Measurements from ENCODE around the gene CDH4. TPM values are rescaled to one million over a fixed set of nuclear protein-coding genes. Genes with fewer than 3 reads are reported as not detected.

The CDH4 gene
- total RNA-seq, 1 experiment from 2014 or later, result 5.3 TPM

DNA sequence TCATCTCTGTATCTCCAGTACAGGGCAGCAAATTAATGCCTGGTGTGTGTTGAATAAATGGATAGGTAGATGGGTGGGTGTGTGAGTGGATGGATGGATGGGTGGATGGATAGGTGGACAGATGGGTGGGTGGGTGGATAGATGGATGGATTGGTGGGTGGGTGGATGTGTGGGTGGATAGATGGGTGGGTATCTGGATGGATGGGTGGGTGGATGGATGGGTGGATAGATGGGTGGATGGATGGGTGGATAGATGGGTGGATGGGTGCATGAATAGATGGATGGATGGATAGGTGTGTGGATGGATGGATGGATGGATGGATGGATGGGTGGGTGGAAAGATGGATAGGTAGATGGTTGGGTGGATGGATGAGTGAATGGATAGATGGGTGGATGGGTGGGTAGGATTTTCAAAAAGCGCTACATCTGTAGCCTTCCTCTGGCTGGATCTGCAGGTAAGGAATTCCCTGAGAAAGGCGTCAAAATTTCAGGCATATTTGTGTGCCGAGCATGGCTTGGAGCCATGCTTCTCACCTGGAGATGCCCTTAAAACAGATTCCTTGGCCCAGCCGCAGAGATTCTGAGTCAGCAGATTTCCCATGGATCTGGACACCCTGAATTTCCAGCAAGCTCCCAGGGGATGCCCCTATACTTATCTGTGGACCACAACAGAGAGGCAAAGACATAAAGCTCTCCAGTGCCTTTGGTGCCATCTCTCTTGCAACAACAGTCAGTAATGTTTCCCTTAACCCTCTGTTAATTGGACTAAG is 177.6 kb downstream of the CDH4 start:
- DNase-seq (ENCODE audit: low spot score) (no peak), ATAC-seq (no peak)
- Mint-ChIP-seq H3K4me1 (peaks cover 28% of the 10 kb centered on the region), H3K9me3 (no peaks in the 10 kb centered on the region), H3K4me3 (no peak overlapping the region), H3K27ac (no peak overlapping the region), H3K36me3 (no peaks in the 10 kb centered on the region), H3K27me3 (ENCODE audit: low read depth) (peaks cover 38% of the 10 kb centered on the region)
- POLR2A ChIA-PET, result no interaction called here
- TF ChIP-seq ZNF263 (CRISPR knock-in tag; IDR thresholded peaks at IDR 0.05; ENCODE audit: low read depth), result no peak
- CTCF ChIA-PET, result no interaction called here

GRCh38 chr20:61430228-61430624 is 178.2 kb downstream of the CDH4 start:
- no peak for ATAC-seq
- no peaks in the 10 kb centered on the region for H3K36me3 Mint-ChIP-seq

More at GRCh38 chr20:61430228-61430624, 178.2 kb downstream of the CDH4 start:
- no peak for DNase-seq (ENCODE audit: low spot score)
- Mint-ChIP-seq H3K9me3 (no peaks in the 10 kb centered on the region), H3K4me1 (peaks cover 34% of the 10 kb centered on the region), H3K27me3 (ENCODE audit: low read depth) (peaks cover 38% of the 10 kb centered on the region), H3K27ac (no peak overlapping the region), H3K4me3 (no peak overlapping the region)
- POLR2A ChIA-PET, result no interaction called here
- CTCF ChIA-PET, result no interaction called here
- TF ChIP-seq SMAD4 (CRISPR knock-in tag; IDR thresholded peaks at IDR 0.05) (no peak), MXD4 (CRISPR knock-in tag; IDR thresholded peaks at IDR 0.05; ENCODE audit: borderline replicate concordance) (no peak), NR1H2 (CRISPR knock-in tag; IDR thresholded peaks at IDR 0.05) (no peak), ATF1 (CRISPR knock-in tag; IDR thresholded peaks at IDR 0.05) (no peak), ZNF671 (CRISPR knock-in tag; IDR thresholded peaks at IDR 0.05) (no peak), EMX1 (CRISPR knock-in tag; IDR thresholded peaks at IDR 0.05) (no peak), SOX15 (CRISPR knock-in tag; IDR thresholded peaks at IDR 0.05) (no peak), ZNF423 (CRISPR knock-in tag; IDR thresholded peaks at IDR 0.05) (no peak), FOXP4 (CRISPR knock-in tag; IDR thresholded peaks at IDR 0.05) (no peak), CREM (CRISPR knock-in tag; IDR thresholded peaks at IDR 0.05) (no peak), ZNF512 (CRISPR knock-in tag; IDR thresholded peaks at IDR 0.05; ENCODE audit: borderline replicate concordance) (no peak), CREB1 (CRISPR knock-in tag; IDR thresholded peaks at IDR 0.05) (no peak), ZNF219 (CRISPR knock-in tag; IDR thresholded peaks at IDR 0.05; ENCODE audit: borderline replicate concordance) (no peak), ZBTB43 (CRISPR knock-in tag; IDR thresholded peaks at IDR 0.05) (no peak), JAZF1 (CRISPR knock-in tag; IDR thresholded peaks at IDR 0.05) (no peak), ZNF138 (CRISPR knock-in tag; conservative IDR thresholded peaks at IDR 0.05) (no peak), HMGA2 (CRISPR knock-in tag; IDR thresholded peaks at IDR 0.05) (no peak)
- TF ChIP-seq, protein P1, sequence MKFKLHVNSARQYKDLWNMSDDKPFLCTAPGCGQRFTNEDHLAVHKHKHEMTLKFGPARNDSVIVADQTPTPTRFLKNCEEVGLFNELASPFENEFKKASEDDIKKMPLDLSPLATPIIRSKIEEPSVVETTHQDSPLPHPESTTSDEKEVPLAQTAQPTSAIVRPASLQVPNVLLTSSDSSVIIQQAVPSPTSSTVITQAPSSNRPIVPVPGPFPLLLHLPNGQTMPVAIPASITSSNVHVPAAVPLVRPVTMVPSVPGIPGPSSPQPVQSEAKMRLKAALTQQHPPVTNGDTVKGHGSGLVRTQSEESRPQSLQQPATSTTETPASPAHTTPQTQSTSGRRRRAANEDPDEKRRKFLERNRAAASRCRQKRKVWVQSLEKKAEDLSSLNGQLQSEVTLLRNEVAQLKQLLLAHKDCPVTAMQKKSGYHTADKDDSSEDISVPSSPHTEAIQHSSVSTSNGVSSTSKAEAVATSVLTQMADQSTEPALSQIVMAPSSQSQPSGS (CRISPR knock-in tag; IDR thresholded peaks at IDR 0.05; ENCODE audit: borderline replicate concordance, low read depth), result no peak
- TF ChIP-seq, protein P2, sequence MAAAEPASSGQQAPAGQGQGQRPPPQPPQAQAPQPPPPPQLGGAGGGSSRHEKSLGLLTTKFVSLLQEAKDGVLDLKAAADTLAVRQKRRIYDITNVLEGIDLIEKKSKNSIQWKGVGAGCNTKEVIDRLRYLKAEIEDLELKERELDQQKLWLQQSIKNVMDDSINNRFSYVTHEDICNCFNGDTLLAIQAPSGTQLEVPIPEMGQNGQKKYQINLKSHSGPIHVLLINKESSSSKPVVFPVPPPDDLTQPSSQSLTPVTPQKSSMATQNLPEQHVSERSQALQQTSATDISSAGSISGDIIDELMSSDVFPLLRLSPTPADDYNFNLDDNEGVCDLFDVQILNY (CRISPR knock-in tag; IDR thresholded peaks at IDR 0.05), result no peak
- TF ChIP-seq, protein P3, sequence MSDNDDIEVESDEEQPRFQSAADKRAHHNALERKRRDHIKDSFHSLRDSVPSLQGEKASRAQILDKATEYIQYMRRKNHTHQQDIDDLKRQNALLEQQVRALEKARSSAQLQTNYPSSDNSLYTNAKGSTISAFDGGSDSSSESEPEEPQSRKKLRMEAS (CRISPR knock-in tag; IDR thresholded peaks at IDR 0.05), result no peak
